ENCODE measurements around the gene ZNF519. TPM values are rescaled to one million over a fixed set of nuclear protein-coding genes. Genes with fewer than 3 reads are reported as not detected.
A peak's percentile ranks its signal among the peaks of the same experiment; 100 is the strongest.
"Not testable (repeated sequence)": the region's sequence is repeated elsewhere in the genome, so short reads cannot be mapped to it uniquely, and the experiment has no call there.

The ZNF519 gene
- total RNA-seq (1 to 10 TPM; 1.7 to 5.8 (median 3.2) TPM), polyA plus RNA-seq (1 to 10 TPM; 1.0 to 1.8 TPM)
- long read RNA-seq, donor 1, partial matches to known transcripts = 1 of 5 reads
- long read RNA-seq, donor 1, other reads (novel, unspliced or antisense) = 1 of 5 reads
- long read RNA-seq, donor 2, partial matches to known transcripts = 1 of 4 reads
- long read RNA-seq, donor 2, other reads (novel, unspliced or antisense) = 0 of 4 reads
- long read RNA-seq, donor 3, partial matches to known transcripts = 1 of 1 reads
- long read RNA-seq, donor 3, other reads (novel, unspliced or antisense) = 0 of 1 reads

DNA sequence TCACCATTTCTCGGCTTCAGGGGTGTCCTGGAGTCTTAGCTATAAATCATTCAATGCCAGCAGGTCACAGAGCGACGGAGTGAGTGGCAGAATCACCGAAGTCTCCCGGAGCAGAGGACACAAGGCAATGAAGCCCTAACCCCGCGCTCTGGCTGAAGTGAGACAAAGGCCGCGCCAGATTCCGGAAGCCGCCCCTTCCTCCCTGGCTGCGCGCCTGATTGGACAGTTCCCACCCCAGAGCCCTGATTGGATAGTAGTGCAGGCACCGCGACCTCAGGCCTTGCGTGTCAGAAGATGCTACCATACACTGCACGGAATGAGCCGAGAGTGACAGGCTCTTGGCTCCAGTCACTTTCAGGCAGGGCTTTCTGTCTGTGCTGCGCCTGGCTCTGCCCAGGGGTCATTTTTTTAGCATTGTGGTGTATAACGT lies at the start of gene ZNF519:
ZNF519 (minus strand) TSS at position 165 of the 430 bp plus-strand sequence; CDS start at position 7, 158 bp downstream.
- Histone ChIP-seq H3K4me1 (peaks cover 0 to 10% (median 3%) of the 10 kb centered on the region in 9 donors), H3K27ac (peak within 1 kb of the TSS in 8 of 10 donors; percentile 26 to 72 (median 58)), H3K4me3 (peak within 1 kb of the TSS; percentile 50 to 69 (median 61))
- DNase-seq (peak; percentile 91 to 95), ATAC-seq (peak; percentile 100)
- intact Hi-C loops (cut with DNase I); H3K36me3 ChIP-seq; H3K27me3 ChIP-seq; H3K9me3 ChIP-seq: not testable (repeated sequence)
- WGBS, 2 donors = 0 to 1% methylated on average over 20 of the region's 20 CpGs

- Histone ChIP-seq H3K9me3 (no peaks in the 10 kb centered on the region), H3K4me3 (peak overlapping the region in 7 of 10 donors; percentile 33 to 52 (median 47)), H3K36me3 (no peaks in the 10 kb centered on the region), H3K4me1 (no peaks in the 10 kb centered on the region), H3K27ac (no peak overlapping the region), H3K27me3 (peaks cover 0 to 9% (median 0%) of the 10 kb centered on the region in 7 donors)
- ATAC-seq (no peak), DNase-seq (no peak)
- no peak for TF ChIP-seq CTCF (IDR thresholded peaks at IDR 0.05)
- intact Hi-C loops (cut with DNase I) = no loop called here
- WGBS, 2 donors = 12 to 24% methylated on average over 26 to 28 of the region's 28 CpGs
Observed at GRCh38 chr18:14179306-14179705, 47.1 kb upstream of the ZNF519 start.

GRCh38 chr18:14178321-14179196 lies 46.3 kb upstream of the ZNF519 start:
- H3K4me3 ChIP-seq = peak overlapping the region in 9 of 10 donors; percentile 33 to 52 (median 43)
- intact Hi-C loops (cut with DNase I); H3K36me3 ChIP-seq; H3K4me1 ChIP-seq; H3K27ac ChIP-seq; H3K9me3 ChIP-seq; H3K27me3 ChIP-seq: not testable (repeated sequence)
- TF ChIP-seq CTCF (IDR thresholded peaks at IDR 0.05) = peak in 7 of 9 donors; percentile 22 to 64 (median 50)
- WGBS, 2 donors = 32 to 37% methylated on average over 56 to 61 of the region's 61 CpGs
- peak in 1 of 2 donors; percentile 39 for DNase-seq
- ATAC-seq = peak; percentile 78 to 93 (median 87)

- H3K9me3 ChIP-seq; H3K36me3 ChIP-seq; H3K4me1 ChIP-seq; intact Hi-C loops (cut with DNase I); H3K27ac ChIP-seq; H3K27me3 ChIP-seq; DNase-seq; ATAC-seq; H3K4me3 ChIP-seq: not testable (repeated sequence)
- WGBS, 2 donors = 94 to 95% methylated on average over 43 to 48 of the region's 48 CpGs
Observed at GRCh38 chr18:14177540-14178320, 45.5 kb upstream of the ZNF519 start.

- intact Hi-C loops (cut with DNase I); H3K4me3 ChIP-seq; H3K36me3 ChIP-seq; H3K4me1 ChIP-seq; DNase-seq; H3K9me3 ChIP-seq; H3K27me3 ChIP-seq; H3K27ac ChIP-seq; ATAC-seq: not testable (repeated sequence)
- 85 to 87% methylated on average over 6 of the region's 6 CpGs for WGBS, 2 donors
Observed at GRCh38 chr18:14175404-14175803, 43.2 kb upstream of the ZNF519 start.

All from heart right ventricle (tissue), 16 donors.